Mesothelial cell of epicardium (in vitro differentiated cells): ENCODE data around the gene CLIC1. TPM values are rescaled to one million over a fixed set of nuclear protein-coding genes. Genes with fewer than 3 reads are reported as not detected.

Source experiments
- DNase-seq, 2 experiments: peaks; one replicate each; pipeline ENCODE4 v3.0.0; 2021; ENCODE audit warnings: low spot score in 2 of 2; ENCODE audit not compliant: unreplicated experiment in 2 of 2
- H3K27ac Mint-ChIP-seq: 2 replicates; pipeline ENCODE4 v1.8.0; 2021; ENCODE audit warnings: mixed read lengths
- H3K27me3 Mint-ChIP-seq: 2 replicates; pipeline ENCODE4 v1.8.0; 2021; ENCODE audit warnings: low read depth, mixed read lengths
- H3K36me3 Mint-ChIP-seq: 2 replicates; pipeline ENCODE4 v1.8.0; 2021; ENCODE audit warnings: mixed read lengths
- H3K4me1 Mint-ChIP-seq: 2 replicates; pipeline ENCODE4 v1.8.0; 2021; ENCODE audit warnings: mixed read lengths
- H3K4me3 Mint-ChIP-seq: 2 replicates; pipeline ENCODE4 v1.8.0; 2021; ENCODE audit warnings: mild to moderate bottlenecking, moderate library complexity, mixed read lengths
- H3K9me3 Mint-ChIP-seq: 2 replicates; pipeline ENCODE4 v1.8.0; 2021; ENCODE audit warnings: mixed read lengths
- CTCF ChIP-seq: fragments of 200-600 bp; sonication (generic); IDR thresholded peaks from one replicate; pipeline ENCODE4 v1.5.0; 2021; ENCODE audit warnings: antibody characterized with exemption; ENCODE audit not compliant: unreplicated experiment
- total RNA-seq: library from RNA; stranded (reverse); gene quantifications from 3 replicates; pipeline ENCODE4 v1.2.1, GENCODE V29; 2021

Gene CLIC1
- total RNA-seq, 1 donor from 2014 or later, result 133 TPM

GRCh38 chr6:31780507-31781243, 44.3 kb upstream of the CLIC1 start:
- TF ChIP-seq CTCF, result no peak

GRCh38 chr6:31779908-31780307, 43.6 kb upstream of the CLIC1 start:
- peaks cover 12% of the 10 kb centered on the region for H3K4me1 Mint-ChIP-seq
- peaks cover 22% of the 10 kb centered on the region for H3K36me3 Mint-ChIP-seq
- no peak for TF ChIP-seq CTCF

More at GRCh38 chr6:31780507-31781243, 44.3 kb upstream of the CLIC1 start:
- Mint-ChIP-seq H3K4me1 (peaks cover 10% of the 10 kb centered on the region), H3K36me3 (peaks cover 22% of the 10 kb centered on the region), H3K27ac (no peak overlapping the region), H3K4me3 (no peak overlapping the region), H3K9me3 (no peaks in the 10 kb centered on the region), H3K27me3 (no peaks in the 10 kb centered on the region)
- no peak for DNase-seq

GRCh38 chr6:31778999-31779885, 42.9 kb upstream of the CLIC1 start:
- no peak for DNase-seq
- H3K4me1 Mint-ChIP-seq, result peaks cover 12% of the 10 kb centered on the region

More at GRCh38 chr6:31779908-31780307, 43.6 kb upstream of the CLIC1 start:
- Mint-ChIP-seq H3K27ac (no peak overlapping the region), H3K4me3 (no peak overlapping the region), H3K27me3 (no peaks in the 10 kb centered on the region), H3K9me3 (no peaks in the 10 kb centered on the region)
- no peak for DNase-seq

GRCh38 chr6:31778193-31778592, 41.9 kb upstream of the CLIC1 start:
- H3K36me3 Mint-ChIP-seq, result peaks cover 12% of the 10 kb centered on the region

More at GRCh38 chr6:31778999-31779885, 42.9 kb upstream of the CLIC1 start:
- Mint-ChIP-seq H3K36me3 (peaks cover 16% of the 10 kb centered on the region), H3K27me3 (no peaks in the 10 kb centered on the region), H3K9me3 (no peaks in the 10 kb centered on the region), H3K4me3 (no peak overlapping the region), H3K27ac (no peak overlapping the region)
- no peak for TF ChIP-seq CTCF

GRCh38 chr6:31777667-31778050, 41.3 kb upstream of the CLIC1 start:
- Mint-ChIP-seq H3K27me3 (no peaks in the 10 kb centered on the region), H3K27ac (peak overlapping the region; percentile 6), H3K4me3 (no peak overlapping the region), H3K9me3 (no peaks in the 10 kb centered on the region), H3K36me3 (peaks cover 8% of the 10 kb centered on the region), H3K4me1 (peaks cover 12% of the 10 kb centered on the region)
- DNase-seq, result no peak
- no peak for TF ChIP-seq CTCF

More at GRCh38 chr6:31778193-31778592, 41.9 kb upstream of the CLIC1 start:
- no peak for DNase-seq
- no peaks in the 10 kb centered on the region for H3K27me3 Mint-ChIP-seq
- H3K4me1 Mint-ChIP-seq, result peaks cover 12% of the 10 kb centered on the region
- H3K9me3 Mint-ChIP-seq, result no peaks in the 10 kb centered on the region
- TF ChIP-seq CTCF, result no peak
- peak overlapping the region; percentile 53 for H3K27ac Mint-ChIP-seq
- H3K4me3 Mint-ChIP-seq, result no peak overlapping the region
